Gastroesophageal sphincter (tissue), 3 donors: ENCODE measurements around the gene STK32B.

Experiments used
- CTCF ChIP-seq, 4 experiments: fragments of 200-600 bp in 2 of 4; fragments of 450-650 bp in 2 of 4; sonication (generic) in 1 of 4; IDR thresholded peaks; one replicate each; pipeline ENCODE4 v1.5.1; 2017 to 2019; ENCODE audit warnings: antibody characterized with exemption in 4 of 4, mild to moderate bottlenecking in 2 of 4, moderate library complexity in 2 of 4
- EP300 ChIP-seq: sonication (generic); formaldehyde crosslinking; IDR thresholded peaks from one replicate; pipeline ENCODE4 v1.6.1; 2017; ENCODE audit warnings: antibody characterized with exemption, mild to moderate bottlenecking
- POLR2A ChIP-seq, 2 donors: fragments of 450-650 bp; IDR thresholded peaks; one replicate each; pipeline ENCODE4 v1.6.1; 2017; ENCODE audit warnings: antibody characterized with exemption in 2 of 2, mild to moderate bottlenecking in 2 of 2, moderate library complexity in 1 of 2
- POLR2AphosphoS5 ChIP-seq: sonication (generic); formaldehyde crosslinking; IDR thresholded peaks from one replicate; pipeline ENCODE4 v1.6.1; 2017; ENCODE audit warnings: antibody characterized with exemption

- TF ChIP-seq CTCF (IDR thresholded peaks at IDR 0.05) (no peak), POLR2AphosphoS5 (no peak), POLR2A (IDR thresholded peaks at IDR 0.05) (no peak), EP300 (no peak)
Observed at GRCh38 chr4:5126231-5126630, 75.0 kb downstream of the STK32B start.
